ENCODE measurements around the gene ESYT1. TPM values are rescaled to one million over a fixed set of nuclear protein-coding genes. Genes with fewer than 3 reads are reported as not detected.

The ESYT1 gene
- total and polyA plus RNA-seq, 9 of the 15 experiments (the other 6 are each of a cell fraction or from before 2014, with no cell fraction given) = 132 to 420 (median 164) TPM

DNA sequence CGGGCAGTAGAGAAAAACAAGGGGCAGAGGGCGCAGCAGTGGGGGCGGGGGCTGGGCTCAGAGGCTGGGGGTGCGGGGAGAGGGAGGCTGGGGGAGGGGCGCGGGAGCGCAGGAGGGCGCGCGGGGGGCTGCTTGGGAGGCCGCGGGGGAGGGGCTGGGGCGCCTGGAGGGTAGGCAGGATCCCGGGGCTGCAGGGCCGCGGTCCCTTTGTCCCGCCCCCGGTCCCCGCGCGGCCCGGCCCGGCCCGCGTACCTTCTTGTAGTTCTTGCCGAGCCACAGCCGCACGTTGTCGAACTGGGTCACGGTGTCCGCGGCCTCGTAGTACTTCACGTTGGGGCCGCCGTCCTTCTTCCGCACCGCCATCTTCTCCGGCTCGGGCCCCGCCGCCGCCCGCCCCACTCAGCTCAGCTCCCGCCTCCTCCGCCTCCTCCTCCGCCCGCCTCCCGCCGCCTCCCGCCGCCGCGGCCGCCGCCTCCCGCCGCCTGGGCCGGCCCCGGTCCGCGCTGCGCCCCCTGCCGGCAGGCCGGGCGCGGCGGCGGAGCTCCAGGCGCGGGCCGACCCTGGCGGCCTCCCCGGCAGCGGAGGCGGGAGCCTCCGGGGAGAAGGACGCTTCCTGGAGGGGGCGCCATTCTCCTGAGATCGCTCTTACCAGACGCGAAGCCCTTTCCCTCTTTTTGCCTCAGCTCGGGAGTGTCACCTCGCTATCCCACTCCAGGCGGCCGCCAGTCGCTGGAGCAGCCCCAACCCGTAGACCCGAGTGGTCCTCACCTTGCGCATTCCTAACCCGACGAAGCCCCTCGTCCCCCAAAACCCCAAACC, 61.2 kb downstream of the ESYT1 start, which contains the start of gene SMARCC2 (continued):
- TF ChIP-seq GTF2A2 (tag; IDR thresholded peaks at IDR 0.05) (no peak), ZNF436 (CRISPR knock-in tag; IDR thresholded peaks at IDR 0.05) (peak; percentile 99), THRAP3 (IDR thresholded peaks at IDR 0.05; ENCODE audit: borderline replicate concordance) (peak; percentile 62; the same call in 1 of the 2 replicates), ZC3H11A (IDR thresholded peaks at IDR 0.05; ENCODE audit: low read depth, low read length) (no peak), TGIF2 (CRISPR knock-in tag; IDR thresholded peaks at IDR 0.05) (no peak), RBFOX2 (IDR thresholded peaks at IDR 0.05; ENCODE audit: low read depth, low read length) (peak; percentile 80), KAT2B (IDR thresholded peaks at IDR 0.05; ENCODE audit: low read depth, low read length) (no peak), ZNF3 (CRISPR knock-in tag; IDR thresholded peaks at IDR 0.05) (no peak), PML (IDR thresholded peaks at IDR 0.05; ENCODE audit: low read length) (peak; percentile 33; the same call in 1 of the 2 replicates)
- TF ChIP-seq, protein P1, sequence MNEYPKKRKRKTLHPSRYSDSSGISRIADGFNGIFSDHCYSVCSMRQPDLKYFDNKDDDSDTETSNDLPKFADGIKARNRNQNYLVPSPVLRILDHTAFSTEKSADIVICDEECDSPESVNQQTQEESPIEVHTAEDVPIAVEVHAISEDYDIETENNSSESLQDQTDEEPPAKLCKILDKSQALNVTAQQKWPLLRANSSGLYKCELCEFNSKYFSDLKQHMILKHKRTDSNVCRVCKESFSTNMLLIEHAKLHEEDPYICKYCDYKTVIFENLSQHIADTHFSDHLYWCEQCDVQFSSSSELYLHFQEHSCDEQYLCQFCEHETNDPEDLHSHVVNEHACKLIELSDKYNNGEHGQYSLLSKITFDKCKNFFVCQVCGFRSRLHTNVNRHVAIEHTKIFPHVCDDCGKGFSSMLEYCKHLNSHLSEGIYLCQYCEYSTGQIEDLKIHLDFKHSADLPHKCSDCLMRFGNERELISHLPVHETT (CRISPR knock-in tag; conservative IDR thresholded peaks at IDR 0.05 in 1 of 2, IDR thresholded peaks at IDR 0.05 in 1 of 2) = peak in 1 of 2 experiments; percentile 99; a peak in 2 of 4 replicates
- TF ChIP-seq, protein P2, sequence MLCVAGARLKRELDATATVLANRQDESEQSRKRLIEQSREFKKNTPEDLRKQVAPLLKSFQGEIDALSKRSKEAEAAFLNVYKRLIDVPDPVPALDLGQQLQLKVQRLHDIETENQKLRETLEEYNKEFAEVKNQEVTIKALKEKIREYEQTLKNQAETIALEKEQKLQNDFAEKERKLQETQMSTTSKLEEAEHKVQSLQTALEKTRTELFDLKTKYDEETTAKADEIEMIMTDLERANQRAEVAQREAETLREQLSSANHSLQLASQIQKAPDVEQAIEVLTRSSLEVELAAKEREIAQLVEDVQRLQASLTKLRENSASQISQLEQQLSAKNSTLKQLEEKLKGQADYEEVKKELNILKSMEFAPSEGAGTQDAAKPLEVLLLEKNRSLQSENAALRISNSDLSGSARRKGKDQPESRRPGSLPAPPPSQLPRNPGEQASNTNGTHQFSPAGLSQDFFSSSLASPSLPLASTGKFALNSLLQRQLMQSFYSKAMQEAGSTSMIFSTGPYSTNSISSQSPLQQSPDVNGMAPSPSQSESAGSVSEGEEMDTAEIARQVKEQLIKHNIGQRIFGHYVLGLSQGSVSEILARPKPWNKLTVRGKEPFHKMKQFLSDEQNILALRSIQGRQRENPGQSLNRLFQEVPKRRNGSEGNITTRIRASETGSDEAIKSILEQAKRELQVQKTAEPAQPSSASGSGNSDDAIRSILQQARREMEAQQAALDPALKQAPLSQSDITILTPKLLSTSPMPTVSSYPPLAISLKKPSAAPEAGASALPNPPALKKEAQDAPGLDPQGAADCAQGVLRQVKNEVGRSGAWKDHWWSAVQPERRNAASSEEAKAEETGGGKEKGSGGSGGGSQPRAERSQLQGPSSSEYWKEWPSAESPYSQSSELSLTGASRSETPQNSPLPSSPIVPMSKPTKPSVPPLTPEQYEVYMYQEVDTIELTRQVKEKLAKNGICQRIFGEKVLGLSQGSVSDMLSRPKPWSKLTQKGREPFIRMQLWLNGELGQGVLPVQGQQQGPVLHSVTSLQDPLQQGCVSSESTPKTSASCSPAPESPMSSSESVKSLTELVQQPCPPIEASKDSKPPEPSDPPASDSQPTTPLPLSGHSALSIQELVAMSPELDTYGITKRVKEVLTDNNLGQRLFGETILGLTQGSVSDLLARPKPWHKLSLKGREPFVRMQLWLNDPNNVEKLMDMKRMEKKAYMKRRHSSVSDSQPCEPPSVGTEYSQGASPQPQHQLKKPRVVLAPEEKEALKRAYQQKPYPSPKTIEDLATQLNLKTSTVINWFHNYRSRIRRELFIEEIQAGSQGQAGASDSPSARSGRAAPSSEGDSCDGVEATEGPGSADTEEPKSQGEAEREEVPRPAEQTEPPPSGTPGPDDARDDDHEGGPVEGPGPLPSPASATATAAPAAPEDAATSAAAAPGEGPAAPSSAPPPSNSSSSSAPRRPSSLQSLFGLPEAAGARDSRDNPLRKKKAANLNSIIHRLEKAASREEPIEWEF (CRISPR knock-in tag; IDR thresholded peaks at IDR 0.05) = no peak
- TF ChIP-seq, protein P3, sequence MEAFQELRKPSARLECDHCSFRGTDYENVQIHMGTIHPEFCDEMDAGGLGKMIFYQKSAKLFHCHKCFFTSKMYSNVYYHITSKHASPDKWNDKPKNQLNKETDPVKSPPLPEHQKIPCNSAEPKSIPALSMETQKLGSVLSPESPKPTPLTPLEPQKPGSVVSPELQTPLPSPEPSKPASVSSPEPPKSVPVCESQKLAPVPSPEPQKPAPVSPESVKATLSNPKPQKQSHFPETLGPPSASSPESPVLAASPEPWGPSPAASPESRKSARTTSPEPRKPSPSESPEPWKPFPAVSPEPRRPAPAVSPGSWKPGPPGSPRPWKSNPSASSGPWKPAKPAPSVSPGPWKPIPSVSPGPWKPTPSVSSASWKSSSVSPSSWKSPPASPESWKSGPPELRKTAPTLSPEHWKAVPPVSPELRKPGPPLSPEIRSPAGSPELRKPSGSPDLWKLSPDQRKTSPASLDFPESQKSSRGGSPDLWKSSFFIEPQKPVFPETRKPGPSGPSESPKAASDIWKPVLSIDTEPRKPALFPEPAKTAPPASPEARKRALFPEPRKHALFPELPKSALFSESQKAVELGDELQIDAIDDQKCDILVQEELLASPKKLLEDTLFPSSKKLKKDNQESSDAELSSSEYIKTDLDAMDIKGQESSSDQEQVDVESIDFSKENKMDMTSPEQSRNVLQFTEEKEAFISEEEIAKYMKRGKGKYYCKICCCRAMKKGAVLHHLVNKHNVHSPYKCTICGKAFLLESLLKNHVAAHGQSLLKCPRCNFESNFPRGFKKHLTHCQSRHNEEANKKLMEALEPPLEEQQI (IDR thresholded peaks at IDR 0.05) = no peak
- TF ChIP-seq, protein P4, sequence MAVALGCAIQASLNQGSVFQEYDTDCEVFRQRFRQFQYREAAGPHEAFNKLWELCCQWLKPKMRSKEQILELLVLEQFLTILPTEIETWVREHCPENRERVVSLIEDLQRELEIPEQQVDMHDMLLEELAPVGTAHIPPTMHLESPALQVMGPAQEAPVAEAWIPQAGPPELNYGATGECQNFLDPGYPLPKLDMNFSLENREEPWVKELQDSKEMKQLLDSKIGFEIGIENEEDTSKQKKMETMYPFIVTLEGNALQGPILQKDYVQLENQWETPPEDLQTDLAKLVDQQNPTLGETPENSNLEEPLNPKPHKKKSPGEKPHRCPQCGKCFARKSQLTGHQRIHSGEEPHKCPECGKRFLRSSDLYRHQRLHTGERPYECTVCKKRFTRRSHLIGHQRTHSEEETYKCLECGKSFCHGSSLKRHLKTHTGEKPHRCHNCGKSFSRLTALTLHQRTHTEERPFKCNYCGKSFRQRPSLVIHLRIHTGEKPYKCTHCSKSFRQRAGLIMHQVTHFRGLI (CRISPR knock-in tag; IDR thresholded peaks at IDR 0.05) = no peak
- TF ChIP-seq, protein P5, sequence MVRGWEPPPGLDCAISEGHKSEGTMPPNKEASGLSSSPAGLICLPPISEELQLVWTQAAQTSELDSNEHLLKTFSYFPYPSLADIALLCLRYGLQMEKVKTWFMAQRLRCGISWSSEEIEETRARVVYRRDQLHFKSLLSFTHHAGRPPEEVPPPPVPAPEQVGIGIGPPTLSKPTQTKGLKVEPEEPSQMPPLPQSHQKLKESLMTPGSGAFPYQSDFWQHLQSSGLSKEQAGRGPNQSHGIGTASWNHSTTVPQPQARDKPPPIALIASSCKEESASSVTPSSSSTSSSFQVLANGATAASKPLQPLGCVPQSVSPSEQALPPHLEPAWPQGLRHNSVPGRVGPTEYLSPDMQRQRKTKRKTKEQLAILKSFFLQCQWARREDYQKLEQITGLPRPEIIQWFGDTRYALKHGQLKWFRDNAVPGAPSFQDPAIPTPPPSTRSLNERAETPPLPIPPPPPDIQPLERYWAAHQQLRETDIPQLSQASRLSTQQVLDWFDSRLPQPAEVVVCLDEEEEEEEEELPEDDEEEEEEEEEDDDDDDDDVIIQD (CRISPR knock-in tag; IDR thresholded peaks at IDR 0.05) = no peak

All from K562 (cell line).